Muscle layer of colon (tissue), 2 donors: Measurements from ENCODE around the gene IRF2.
A peak's percentile ranks its signal among the peaks of the same experiment; 100 is the strongest.

Source experiments
- H3K27ac ChIP-seq: one replicate; pipeline ENCODE4 v1.7.0; 2013; ENCODE audit warnings: low read depth, mild to moderate bottlenecking, low read length, moderate library complexity
- H3K27me3 ChIP-seq, 2 donors: one replicate each; pipeline ENCODE4 v1.7.0; 2013; ENCODE audit warnings: low read length in 2 of 2, mild to moderate bottlenecking in 2 of 2; ENCODE audit not compliant: insufficient read depth in 2 of 2, control insufficient read depth in 1 of 2
- H3K36me3 ChIP-seq: one replicate; pipeline ENCODE4 v1.7.0; 2013; ENCODE audit warnings: mild to moderate bottlenecking, low read length; ENCODE audit not compliant: insufficient read depth
- H3K4me1 ChIP-seq: one replicate; pipeline ENCODE4 v1.7.0; 2013; ENCODE audit warnings: mild to moderate bottlenecking, low read length; ENCODE audit not compliant: insufficient read depth
- H3K4me3 ChIP-seq, 2 donors: one replicate each; pipeline ENCODE4 v1.7.0; 2013; ENCODE audit warnings: low read length in 2 of 2, low read depth in 1 of 2, mild to moderate bottlenecking in 1 of 2, moderate library complexity in 1 of 2
- H3K9ac ChIP-seq: one replicate; pipeline ENCODE4 v1.7.0; 2013; ENCODE audit warnings: low read length
- H3K9me3 ChIP-seq: one replicate; pipeline ENCODE4 v1.7.0; 2013; ENCODE audit warnings: mild to moderate bottlenecking, low read length
- donor health status: abdominal sarcoma.
- donor health status: Adenocarcinoma of cecum.

Gene IRF2

GRCh38 chr4:184400891-184401290 is 73.5 kb downstream of the IRF2 start:
- H3K9me3 ChIP-seq: no peaks in the 10 kb centered on the region
- peaks cover 60% of the 10 kb centered on the region for H3K36me3 ChIP-seq
- no peak overlapping the region for H3K9ac ChIP-seq
- no peaks in the 10 kb centered on the region for H3K27me3 ChIP-seq
- H3K4me3 ChIP-seq: no peak overlapping the region
- H3K4me1 ChIP-seq: peaks cover 3% of the 10 kb centered on the region
- no peak overlapping the region for H3K27ac ChIP-seq

GRCh38 chr4:184400375-184400870 is 73.9 kb downstream of the IRF2 start:
- H3K27ac ChIP-seq: no peak overlapping the region
- H3K36me3 ChIP-seq: peaks cover 61% of the 10 kb centered on the region
- no peak overlapping the region for H3K9ac ChIP-seq
- H3K9me3 ChIP-seq: no peaks in the 10 kb centered on the region
- H3K27me3 ChIP-seq: no peaks in the 10 kb centered on the region
- H3K4me1 ChIP-seq: peaks cover 3% of the 10 kb centered on the region
- no peak overlapping the region for H3K4me3 ChIP-seq

- Histone ChIP-seq H3K36me3 (peaks cover 57% of the 10 kb centered on the region), H3K27ac (no peak overlapping the region), H3K9ac (no peak overlapping the region)
Observed at GRCh38 chr4:184399512-184399908, 74.8 kb downstream of the IRF2 start.

GRCh38 chr4:184398741-184399511 is 75.4 kb downstream of the IRF2 start:
- H3K36me3 ChIP-seq: peaks cover 62% of the 10 kb centered on the region
- H3K4me3 ChIP-seq: no peak overlapping the region
- no peaks in the 10 kb centered on the region for H3K9me3 ChIP-seq
- H3K27me3 ChIP-seq: no peaks in the 10 kb centered on the region
- no peak overlapping the region for H3K27ac ChIP-seq
- no peak overlapping the region for H3K9ac ChIP-seq
- H3K4me1 ChIP-seq: peaks cover 3% of the 10 kb centered on the region

More at GRCh38 chr4:184399512-184399908, 74.8 kb downstream of the IRF2 start:
- H3K4me3 ChIP-seq: no peak overlapping the region
- H3K4me1 ChIP-seq: peaks cover 3% of the 10 kb centered on the region
- H3K27me3 ChIP-seq: no peaks in the 10 kb centered on the region
- H3K9me3 ChIP-seq: no peaks in the 10 kb centered on the region

- Histone ChIP-seq H3K9me3 (no peaks in the 10 kb centered on the region), H3K36me3 (peaks cover 57% of the 10 kb centered on the region), H3K27me3 (no peaks in the 10 kb centered on the region), H3K4me3 (no peak overlapping the region), H3K27ac (no peak overlapping the region), H3K4me1 (peaks cover 3% of the 10 kb centered on the region), H3K9ac (no peak overlapping the region)
Observed at GRCh38 chr4:184397516-184398163, 76.7 kb downstream of the IRF2 start.

- Histone ChIP-seq H3K9ac (no peak overlapping the region), H3K4me1 (peaks cover 3% of the 10 kb centered on the region), H3K4me3 (no peak overlapping the region), H3K36me3 (peaks cover 56% of the 10 kb centered on the region), H3K27ac (no peak overlapping the region), H3K27me3 (no peaks in the 10 kb centered on the region), H3K9me3 (no peaks in the 10 kb centered on the region)
Observed at GRCh38 chr4:184396570-184397515, 77.5 kb downstream of the IRF2 start.

GRCh38 chr4:184395971-184396391 is 78.4 kb downstream of the IRF2 start:
- Histone ChIP-seq H3K4me3 (no peak overlapping the region), H3K36me3 (peaks cover 57% of the 10 kb centered on the region), H3K27me3 (no peaks in the 10 kb centered on the region), H3K4me1 (peaks cover 3% of the 10 kb centered on the region), H3K27ac (no peak overlapping the region), H3K9ac (no peak overlapping the region), H3K9me3 (no peaks in the 10 kb centered on the region)

- H3K9ac ChIP-seq: no peak overlapping the region
- no peak overlapping the region for H3K4me3 ChIP-seq
- H3K27me3 ChIP-seq: no peaks in the 10 kb centered on the region
- H3K27ac ChIP-seq: no peak overlapping the region
- H3K9me3 ChIP-seq: no peaks in the 10 kb centered on the region
- peaks cover 62% of the 10 kb centered on the region for H3K36me3 ChIP-seq
- H3K4me1 ChIP-seq: peaks cover 3% of the 10 kb centered on the region
Observed at GRCh38 chr4:184395451-184395917, 78.9 kb downstream of the IRF2 start.

- no peaks in the 10 kb centered on the region for H3K9me3 ChIP-seq
- no peak overlapping the region for H3K9ac ChIP-seq
- no peak overlapping the region for H3K4me3 ChIP-seq
- H3K27ac ChIP-seq: peak overlapping the region; percentile 44
- H3K27me3 ChIP-seq: no peaks in the 10 kb centered on the region
- peaks cover 71% of the 10 kb centered on the region for H3K36me3 ChIP-seq
- H3K4me1 ChIP-seq: peaks cover 3% of the 10 kb centered on the region
Observed at GRCh38 chr4:184392748-184393559, 81.4 kb downstream of the IRF2 start.

- Histone ChIP-seq H3K9ac (no peak overlapping the region), H3K36me3 (peaks cover 67% of the 10 kb centered on the region), H3K4me1 (no peaks in the 10 kb centered on the region), H3K27me3 (no peaks in the 10 kb centered on the region), H3K9me3 (no peaks in the 10 kb centered on the region), H3K4me3 (no peak overlapping the region), H3K27ac (peak overlapping the region; percentile 44)
Observed at GRCh38 chr4:184392316-184392715, 82.0 kb downstream of the IRF2 start.
